Neuronal stem cell (in vitro differentiated cells): ENCODE results near the gene MFSD6.

Experiments
- DNase-seq: peaks from one replicate; pipeline ENCODE4 v3.0.0-alpha.2; 2013; ENCODE audit warnings: low spot score
- H2AFZ ChIP-seq: one replicate; pipeline ENCODE4 v1.6.1; 2013; ENCODE audit warnings: mild to moderate bottlenecking, low read length, inconsistent platforms
- H2AK5ac ChIP-seq: 2 replicates; pipeline ENCODE4 v1.6.1; 2013; ENCODE audit warnings: low read depth, mild to moderate bottlenecking, inconsistent platforms, low read length, moderate library complexity, mixed read lengths
- H2BK120ac ChIP-seq: 2 replicates; pipeline ENCODE4 v1.6.1; 2013; ENCODE audit warnings: low read depth, mild to moderate bottlenecking, inconsistent platforms, low read length, moderate library complexity, mixed read lengths
- H2BK12ac ChIP-seq: one replicate; pipeline ENCODE4 v1.6.1; 2013; ENCODE audit warnings: low read length, inconsistent platforms
- H2BK15ac ChIP-seq: 2 replicates; pipeline ENCODE4 v1.6.1; 2013; ENCODE audit warnings: mild to moderate bottlenecking, low read length, inconsistent platforms, mixed read lengths
- H2BK5ac ChIP-seq: one replicate; pipeline ENCODE4 v1.6.1; 2013; ENCODE audit warnings: inconsistent platforms, mild to moderate bottlenecking, low read length, moderate library complexity
- H3K14ac ChIP-seq: one replicate; pipeline ENCODE4 v1.6.1; 2013; ENCODE audit warnings: low read length, inconsistent platforms
- H3K18ac ChIP-seq: 2 replicates; pipeline ENCODE4 v1.6.1; 2013; ENCODE audit warnings: low read length, inconsistent platforms
- H3K23ac ChIP-seq: 2 replicates; pipeline ENCODE4 v1.6.1; 2013; ENCODE audit warnings: low read depth, mild to moderate bottlenecking, mixed read lengths, low read length, inconsistent platforms; ENCODE audit not compliant: poor library complexity
- H3K27ac ChIP-seq: replicated peaks from 3 replicates; pipeline ENCODE4 v1.5.1; 2013; ENCODE audit warnings: low read length, inconsistent platforms
- H3K27me3 ChIP-seq, 3 experiments: 2 replicates each; pipeline ENCODE4 v1.6.1; 2013; ENCODE audit warnings: low read length in 3 of 3, mild to moderate bottlenecking in 2 of 3, inconsistent platforms in 1 of 3, low read depth in 1 of 3, mixed read lengths in 1 of 3, moderate library complexity in 1 of 3; ENCODE audit not compliant: control insufficient read depth in 3 of 3, insufficient read depth in 3 of 3
- H3K36me3 ChIP-seq, 2 donors: replicated peaks in 1 of 2; 2 replicates each; pipeline ENCODE4 v1.6.1; 2013; ENCODE audit warnings: low read length in 2 of 2; ENCODE audit not compliant: control insufficient read depth in 2 of 2, insufficient read depth in 2 of 2
- H3K4ac ChIP-seq: 2 replicates; pipeline ENCODE4 v1.6.1; 2013; ENCODE audit warnings: inconsistent platforms, mild to moderate bottlenecking, low read length, moderate library complexity
- H3K4me1 ChIP-seq, 2 donors: 1 replicate in 1 of 2; 2 replicates in 1 of 2; pipeline ENCODE4 v1.6.1; 2013; ENCODE audit warnings: low read length in 2 of 2, low read depth in 1 of 2; ENCODE audit not compliant: control insufficient read depth in 2 of 2, insufficient read depth in 1 of 2
- H3K4me2 ChIP-seq: one replicate; pipeline ENCODE4 v1.6.1; 2013; ENCODE audit warnings: mild to moderate bottlenecking, low read length, inconsistent platforms; ENCODE audit not compliant: insufficient read depth, poor library complexity, severe bottlenecking
- H3K4me3 ChIP-seq, 2 donors: 2 replicates each; pipeline ENCODE4 v1.5.1; 2013; ENCODE audit warnings: low read length in 2 of 2, mild to moderate bottlenecking in 2 of 2, inconsistent platforms in 1 of 2, moderate library complexity in 1 of 2
- H3K79me1 ChIP-seq: one replicate; pipeline ENCODE4 v1.6.1; 2013; ENCODE audit warnings: low read depth, mild to moderate bottlenecking, inconsistent platforms, low read length, moderate library complexity
- H3K9ac ChIP-seq: one replicate; pipeline ENCODE4 v1.6.1; 2013; ENCODE audit warnings: mild to moderate bottlenecking, low read depth, low read length, inconsistent platforms; ENCODE audit not compliant: poor library complexity
- H3K9me3 ChIP-seq, 2 donors: replicated peaks in 1 of 2; 2 replicates each; pipeline versions ENCODE3 to v1.6.1; 2013; ENCODE audit warnings: low read length in 2 of 2, mild to moderate bottlenecking in 2 of 2, inconsistent platforms in 1 of 2, low read depth in 1 of 2, mixed read lengths in 1 of 2, moderate library complexity in 1 of 2; ENCODE audit not compliant: control insufficient read depth in 2 of 2, insufficient read depth in 1 of 2
- H4K8ac ChIP-seq: one replicate; pipeline ENCODE4 v1.6.1; 2013; ENCODE audit warnings: low read depth, mild to moderate bottlenecking, inconsistent platforms, low read length, moderate library complexity
- H4K91ac ChIP-seq: one replicate; pipeline ENCODE4 v1.6.1; 2013; ENCODE audit warnings: low read length, low read depth, mild to moderate bottlenecking, inconsistent platforms; ENCODE audit not compliant: poor library complexity
- WGBS, 2 donors: extraction: QIAGEN DNeasy Blood & Tissue Kit; methylation state at CpG; one replicate each; pipeline ENCODE4 v1.1.7; 2013; ENCODE audit warnings: missing lambda C conversion rate in 2 of 2, mixed read lengths in 1 of 2; ENCODE audit not compliant: insufficient read length in 2 of 2, insufficient replicate concordance in 1 of 2; ENCODE audit errors: extremely low coverage in 2 of 2; 5-methylcytosine and 5-hydroxymethylcytosine counted together

Gene MFSD6

DNA sequence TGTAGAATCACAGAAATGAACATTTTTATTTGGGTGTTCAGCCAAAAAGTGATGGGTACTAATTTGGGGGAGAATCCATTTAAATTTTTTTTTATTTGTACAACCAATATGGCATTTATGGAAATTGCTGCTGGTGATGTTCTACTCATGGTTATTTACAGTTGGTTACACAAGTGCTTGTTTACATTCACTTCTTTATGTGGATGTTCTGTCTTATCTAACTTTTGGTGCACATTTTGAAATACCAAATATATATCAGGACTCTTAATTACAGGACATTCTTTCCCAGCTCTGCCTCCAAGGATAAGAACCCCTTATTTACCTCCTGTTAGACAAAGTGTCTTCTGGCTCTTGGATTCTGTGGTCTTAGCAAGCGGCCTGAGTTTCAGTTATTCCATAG, 91.1 kb downstream of the MFSD6 start:
- Histone ChIP-seq H2BK15ac (no peak overlapping the region), H3K4me3 (no peak overlapping the region), H3K4me1 (peaks cover 3 to 11% of the 10 kb centered on the region in 2 donors), H3K4ac (no peak overlapping the region), H3K79me1 (no peaks in the 10 kb centered on the region), H3K9ac (no peak overlapping the region), H3K9me3 (no peaks in the 10 kb centered on the region), H2BK12ac (no peak overlapping the region), H4K91ac (no peak overlapping the region), H3K4me2 (no peak overlapping the region), H3K14ac (no peak overlapping the region), H3K27ac (no peak overlapping the region), H3K36me3 (no peaks in the 10 kb centered on the region), H3K18ac (no peak overlapping the region), H2AK5ac (no peak overlapping the region), H4K8ac (no peak overlapping the region), H3K27me3 (no peaks in the 10 kb centered on the region), H2BK120ac (no peak overlapping the region), H3K23ac (no peak overlapping the region), H2BK5ac (no peak overlapping the region), H2AFZ (no peak overlapping the region)
- DNase-seq = no peak
- WGBS, 2 donors = no CpG with 5 or more reads among the region's 1 CpG

DNA sequence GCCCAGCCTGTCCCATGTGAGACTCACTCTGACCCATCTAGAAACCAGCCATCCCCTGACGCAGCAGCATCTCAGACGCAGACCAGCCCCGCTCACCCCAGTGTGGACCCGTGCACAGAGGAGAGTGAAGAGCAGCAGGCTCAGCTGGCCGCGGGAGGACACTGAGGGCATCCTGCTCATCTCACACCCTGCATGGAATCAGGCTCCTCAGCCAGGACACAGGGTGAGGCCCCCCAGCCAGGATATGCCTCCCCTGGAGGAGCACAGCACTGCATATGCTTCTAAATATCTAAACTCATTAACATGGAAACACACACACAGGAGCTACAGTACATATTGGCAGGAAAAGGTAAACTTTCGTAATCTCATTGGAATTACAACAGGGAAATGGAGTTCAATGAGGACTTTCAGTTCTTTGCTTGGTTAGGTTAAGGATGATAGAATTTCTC, 91.9 kb downstream of the MFSD6 start:
- Histone ChIP-seq H2BK12ac (no peak overlapping the region), H2BK15ac (no peak overlapping the region), H4K91ac (no peak overlapping the region), H2BK120ac (no peak overlapping the region), H2AK5ac (no peak overlapping the region), H3K36me3 (no peaks in the 10 kb centered on the region), H3K27me3 (no peaks in the 10 kb centered on the region), H3K9ac (no peak overlapping the region), H3K4me2 (no peak overlapping the region), H2BK5ac (no peak overlapping the region), H3K9me3 (no peaks in the 10 kb centered on the region), H4K8ac (no peak overlapping the region), H3K4me1 (peaks cover 3 to 11% of the 10 kb centered on the region in 2 donors), H2AFZ (peak overlapping the region; percentile 15), H3K79me1 (no peaks in the 10 kb centered on the region), H3K4ac (no peak overlapping the region), H3K4me3 (no peak overlapping the region), H3K23ac (no peak overlapping the region), H3K14ac (no peak overlapping the region), H3K27ac (no peak overlapping the region), H3K18ac (no peak overlapping the region)
- WGBS, 2 donors = no CpG with 5 or more reads among the region's 7 CpGs
- DNase-seq = no peak

DNA sequence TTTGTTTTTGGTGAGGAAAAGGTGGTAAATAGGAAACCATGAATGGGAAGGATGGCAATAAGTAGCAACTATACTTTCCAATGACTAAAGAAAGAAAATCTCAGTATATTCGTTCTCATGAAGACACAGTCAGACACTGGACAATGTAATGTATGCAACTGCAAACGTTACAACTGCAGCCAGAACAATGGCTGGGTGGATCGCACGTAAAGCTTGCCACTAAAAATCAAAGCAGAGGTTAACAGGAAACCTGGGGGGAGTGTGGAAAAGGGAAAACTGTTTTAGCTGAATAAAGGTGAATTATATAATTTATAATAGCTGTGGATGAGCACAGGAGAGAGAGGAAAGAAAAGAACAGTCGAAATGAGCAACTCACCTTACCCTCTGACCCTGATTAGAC, 93.1 kb downstream of the MFSD6 start:
- Histone ChIP-seq H4K8ac (no peak overlapping the region), H3K18ac (no peak overlapping the region), H3K4me1 (peaks cover 3 to 11% of the 10 kb centered on the region in 2 donors), H3K36me3 (no peaks in the 10 kb centered on the region), H3K23ac (no peak overlapping the region), H2BK12ac (no peak overlapping the region), H3K9me3 (no peaks in the 10 kb centered on the region), H4K91ac (no peak overlapping the region), H3K27ac (no peak overlapping the region), H3K4me2 (no peak overlapping the region), H2AK5ac (no peak overlapping the region), H3K14ac (no peak overlapping the region), H2BK5ac (no peak overlapping the region), H2AFZ (no peak overlapping the region), H3K9ac (no peak overlapping the region), H2BK15ac (no peak overlapping the region), H3K4ac (no peak overlapping the region), H3K79me1 (no peaks in the 10 kb centered on the region), H2BK120ac (no peak overlapping the region), H3K4me3 (no peak overlapping the region), H3K27me3 (no peaks in the 10 kb centered on the region)
- DNase-seq = no peak
- no CpG with 5 or more reads among the region's 5 CpGs for WGBS, 2 donors

DNA sequence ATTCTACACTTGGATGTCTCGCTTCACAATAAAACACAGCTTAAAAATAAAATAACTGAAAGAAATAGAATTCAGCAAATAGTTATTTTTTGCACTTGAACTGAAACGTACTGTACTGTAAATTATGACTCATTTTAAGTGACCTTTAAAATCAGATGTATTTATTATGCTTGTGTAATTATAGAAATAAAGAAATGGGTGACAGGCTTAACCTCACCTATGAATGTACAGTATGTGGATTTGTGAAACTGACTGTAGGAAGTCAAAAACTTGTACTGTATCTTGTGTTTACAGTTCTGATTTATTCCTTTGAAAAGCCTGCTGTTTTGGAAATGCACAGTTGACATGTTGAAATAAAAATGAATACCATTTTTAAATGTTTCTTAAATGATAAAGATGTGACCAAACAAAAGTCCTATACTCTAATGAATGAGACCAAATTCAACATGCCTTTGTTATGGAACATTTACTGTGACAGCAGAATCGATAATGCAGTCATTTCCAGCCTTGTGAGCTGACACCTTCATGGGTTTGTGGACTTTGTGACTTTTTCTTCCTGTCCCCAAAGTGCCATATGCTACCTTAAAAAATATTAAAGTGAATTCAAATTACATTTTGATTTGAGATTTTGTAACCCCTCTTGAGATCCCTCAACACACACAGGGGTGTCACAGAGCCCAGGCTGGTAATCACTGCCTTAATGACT, 93.7 kb downstream of the MFSD6 start:
- Histone ChIP-seq H4K8ac (no peak overlapping the region), H2BK15ac (no peak overlapping the region), H3K4me3 (no peak overlapping the region), H2BK120ac (no peak overlapping the region), H3K4me2 (no peak overlapping the region), H3K23ac (no peak overlapping the region), H2BK5ac (no peak overlapping the region), H3K36me3 (no peaks in the 10 kb centered on the region), H3K14ac (no peak overlapping the region), H2AFZ (no peak overlapping the region), H3K18ac (no peak overlapping the region), H2AK5ac (no peak overlapping the region), H3K9ac (no peak overlapping the region), H3K27ac (no peak overlapping the region), H2BK12ac (no peak overlapping the region), H3K27me3 (no peaks in the 10 kb centered on the region), H4K91ac (no peak overlapping the region), H3K4ac (no peak overlapping the region), H3K4me1 (peaks cover 3 to 11% of the 10 kb centered on the region in 2 donors), H3K79me1 (no peaks in the 10 kb centered on the region), H3K9me3 (no peaks in the 10 kb centered on the region)
- no peak for DNase-seq
- no CpG with 5 or more reads among the region's 3 CpGs for WGBS, 2 donors
